ENCODE measurements around the gene RAD51B.

- TF ChIP-seq, protein P1, sequence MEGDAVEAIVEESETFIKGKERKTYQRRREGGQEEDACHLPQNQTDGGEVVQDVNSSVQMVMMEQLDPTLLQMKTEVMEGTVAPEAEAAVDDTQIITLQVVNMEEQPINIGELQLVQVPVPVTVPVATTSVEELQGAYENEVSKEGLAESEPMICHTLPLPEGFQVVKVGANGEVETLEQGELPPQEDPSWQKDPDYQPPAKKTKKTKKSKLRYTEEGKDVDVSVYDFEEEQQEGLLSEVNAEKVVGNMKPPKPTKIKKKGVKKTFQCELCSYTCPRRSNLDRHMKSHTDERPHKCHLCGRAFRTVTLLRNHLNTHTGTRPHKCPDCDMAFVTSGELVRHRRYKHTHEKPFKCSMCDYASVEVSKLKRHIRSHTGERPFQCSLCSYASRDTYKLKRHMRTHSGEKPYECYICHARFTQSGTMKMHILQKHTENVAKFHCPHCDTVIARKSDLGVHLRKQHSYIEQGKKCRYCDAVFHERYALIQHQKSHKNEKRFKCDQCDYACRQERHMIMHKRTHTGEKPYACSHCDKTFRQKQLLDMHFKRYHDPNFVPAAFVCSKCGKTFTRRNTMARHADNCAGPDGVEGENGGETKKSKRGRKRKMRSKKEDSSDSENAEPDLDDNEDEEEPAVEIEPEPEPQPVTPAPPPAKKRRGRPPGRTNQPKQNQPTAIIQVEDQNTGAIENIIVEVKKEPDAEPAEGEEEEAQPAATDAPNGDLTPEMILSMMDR (IDR thresholded peaks at IDR 0.05; ENCODE audit: poor library complexity): no peak
- no peak for TF ChIP-seq EZH2 (IDR thresholded peaks at IDR 0.05; ENCODE audit: borderline replicate concordance)
These were observed 279.3 kb downstream of the RAD51B start for GRCh38 chr14:68098834-68099233.

Measured in hepatocyte (in vitro differentiated cells).